ENCODE results near the gene NINJ1.
"Not testable (repeated sequence)": the region's sequence is repeated elsewhere in the genome, so short reads cannot be mapped to it uniquely, and the experiment has no call there.

DNA sequence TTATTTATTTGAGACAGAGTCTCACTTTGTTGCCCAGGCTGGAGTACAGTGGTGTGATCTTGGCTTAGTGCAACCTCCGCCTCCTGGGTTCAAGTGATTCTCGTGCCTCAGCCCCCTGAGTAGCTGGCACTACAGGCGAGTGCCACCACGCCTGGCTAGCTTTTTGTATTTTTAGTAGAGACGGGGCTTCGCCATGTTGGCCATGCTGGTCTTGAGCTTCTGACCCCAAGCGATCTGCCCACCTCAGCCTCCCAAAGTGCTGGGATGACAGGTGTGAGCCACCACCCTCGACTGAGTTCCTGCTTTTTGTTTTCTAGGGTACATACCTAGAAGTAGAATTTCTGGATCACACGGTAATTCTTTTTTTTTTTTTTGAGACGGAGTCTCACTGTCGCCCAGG lies 33.0 kb downstream of the NINJ1 start:
- TF ChIP-seq, protein P1, sequence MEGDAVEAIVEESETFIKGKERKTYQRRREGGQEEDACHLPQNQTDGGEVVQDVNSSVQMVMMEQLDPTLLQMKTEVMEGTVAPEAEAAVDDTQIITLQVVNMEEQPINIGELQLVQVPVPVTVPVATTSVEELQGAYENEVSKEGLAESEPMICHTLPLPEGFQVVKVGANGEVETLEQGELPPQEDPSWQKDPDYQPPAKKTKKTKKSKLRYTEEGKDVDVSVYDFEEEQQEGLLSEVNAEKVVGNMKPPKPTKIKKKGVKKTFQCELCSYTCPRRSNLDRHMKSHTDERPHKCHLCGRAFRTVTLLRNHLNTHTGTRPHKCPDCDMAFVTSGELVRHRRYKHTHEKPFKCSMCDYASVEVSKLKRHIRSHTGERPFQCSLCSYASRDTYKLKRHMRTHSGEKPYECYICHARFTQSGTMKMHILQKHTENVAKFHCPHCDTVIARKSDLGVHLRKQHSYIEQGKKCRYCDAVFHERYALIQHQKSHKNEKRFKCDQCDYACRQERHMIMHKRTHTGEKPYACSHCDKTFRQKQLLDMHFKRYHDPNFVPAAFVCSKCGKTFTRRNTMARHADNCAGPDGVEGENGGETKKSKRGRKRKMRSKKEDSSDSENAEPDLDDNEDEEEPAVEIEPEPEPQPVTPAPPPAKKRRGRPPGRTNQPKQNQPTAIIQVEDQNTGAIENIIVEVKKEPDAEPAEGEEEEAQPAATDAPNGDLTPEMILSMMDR (IDR thresholded peaks at IDR 0.05): not testable (repeated sequence)
- not testable (repeated sequence) for TF ChIP-seq POLR2A (IDR thresholded peaks at IDR 0.05)
